ENCODE measurements around the gene LRRC56. TPM values are rescaled to one million over a fixed set of nuclear protein-coding genes. Genes with fewer than 3 reads are reported as not detected.

Gene LRRC56
- total and polyA plus RNA-seq, 2 of the 13 experiments (the other 11 are each of a cell fraction or from before 2014, with no cell fraction given) = 0.11 to 0.29 TPM

DNA sequence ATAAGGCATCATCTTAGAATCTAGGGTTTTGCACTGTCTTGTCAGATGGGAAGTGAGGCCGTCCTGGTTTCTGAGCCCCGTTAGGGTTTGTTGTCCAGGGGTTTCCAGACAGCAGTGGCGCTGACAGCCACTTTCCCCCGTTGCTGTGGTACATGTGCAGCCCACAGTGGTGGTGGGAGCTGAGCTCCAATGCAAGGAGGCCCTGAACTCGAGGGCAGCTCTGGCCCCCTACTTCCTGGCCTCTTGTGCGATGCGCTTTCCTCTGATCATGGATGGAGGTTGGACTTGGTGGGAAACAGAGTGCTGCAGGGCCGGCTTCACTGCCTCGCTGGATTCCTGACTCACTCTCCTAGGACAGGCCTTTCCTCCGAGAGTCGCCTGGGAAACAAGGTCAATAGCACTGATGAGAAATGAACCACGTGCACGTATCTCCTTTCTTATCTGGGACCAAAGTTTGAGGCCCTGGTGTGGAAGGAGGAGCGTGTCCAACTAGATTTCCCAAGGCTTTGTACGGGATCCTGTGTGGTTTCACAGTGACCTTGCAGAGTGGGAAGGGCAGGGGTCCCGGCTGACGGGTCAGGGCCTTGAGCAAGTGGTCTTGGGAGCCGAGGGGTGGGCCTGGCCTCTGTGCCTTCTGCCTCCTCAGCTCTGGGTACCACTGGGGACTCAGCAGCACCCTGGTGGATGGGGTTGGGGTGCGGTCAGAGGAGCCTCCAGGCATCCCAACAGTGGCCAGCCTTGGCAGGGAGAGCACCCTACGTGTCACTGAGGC lies 42.7 kb downstream of the LRRC56 start (continued):
- TF ChIP-seq ZNF558 (CRISPR knock-in tag; IDR thresholded peaks at IDR 0.05; ENCODE audit: borderline replicate concordance) = no peak
- TF ChIP-seq PHF8 (CRISPR knock-in tag; IDR thresholded peaks at IDR 0.05) = peak; percentile 27; the same call in 1 of the 2 replicates
- TF ChIP-seq SAFB2 (CRISPR knock-in tag; IDR thresholded peaks at IDR 0.05; ENCODE audit: borderline replicate concordance, low read depth) = no peak
- TF ChIP-seq UBTF (CRISPR knock-in tag; IDR thresholded peaks at IDR 0.05) = peak; percentile 39; the same call in 1 of the 2 replicates
- TF ChIP-seq KDM5A (IDR thresholded peaks at IDR 0.05; ENCODE audit: borderline replicate concordance, low read length) = no peak
- no peak for TF ChIP-seq TEAD2 (CRISPR knock-in tag; IDR thresholded peaks at IDR 0.05)
- no peak for TF ChIP-seq ATM (IDR thresholded peaks at IDR 0.05; ENCODE audit: borderline replicate concordance)
- TF ChIP-seq ZNF512B (CRISPR knock-in tag; IDR thresholded peaks at IDR 0.05; ENCODE audit: borderline replicate concordance) = no peak; the same call in 1 of the 2 replicates
- TF ChIP-seq BCLAF1 (IDR thresholded peaks at IDR 0.05) = no peak
- no peak for TF ChIP-seq ZNF614 (CRISPR knock-in tag; IDR thresholded peaks at IDR 0.05; ENCODE audit: borderline replicate concordance)
- peak; percentile 81 for TF ChIP-seq ZFY (CRISPR knock-in tag; IDR thresholded peaks at IDR 0.05)
- no peak for TF ChIP-seq REPIN1 (CRISPR knock-in tag; IDR thresholded peaks at IDR 0.05; ENCODE audit: borderline replicate concordance, low read depth)
- TF ChIP-seq TAF15 (IDR thresholded peaks at IDR 0.05; ENCODE audit: low read depth, low read length, poor library complexity, severe bottlenecking) = no peak
- TF ChIP-seq, protein P1, sequence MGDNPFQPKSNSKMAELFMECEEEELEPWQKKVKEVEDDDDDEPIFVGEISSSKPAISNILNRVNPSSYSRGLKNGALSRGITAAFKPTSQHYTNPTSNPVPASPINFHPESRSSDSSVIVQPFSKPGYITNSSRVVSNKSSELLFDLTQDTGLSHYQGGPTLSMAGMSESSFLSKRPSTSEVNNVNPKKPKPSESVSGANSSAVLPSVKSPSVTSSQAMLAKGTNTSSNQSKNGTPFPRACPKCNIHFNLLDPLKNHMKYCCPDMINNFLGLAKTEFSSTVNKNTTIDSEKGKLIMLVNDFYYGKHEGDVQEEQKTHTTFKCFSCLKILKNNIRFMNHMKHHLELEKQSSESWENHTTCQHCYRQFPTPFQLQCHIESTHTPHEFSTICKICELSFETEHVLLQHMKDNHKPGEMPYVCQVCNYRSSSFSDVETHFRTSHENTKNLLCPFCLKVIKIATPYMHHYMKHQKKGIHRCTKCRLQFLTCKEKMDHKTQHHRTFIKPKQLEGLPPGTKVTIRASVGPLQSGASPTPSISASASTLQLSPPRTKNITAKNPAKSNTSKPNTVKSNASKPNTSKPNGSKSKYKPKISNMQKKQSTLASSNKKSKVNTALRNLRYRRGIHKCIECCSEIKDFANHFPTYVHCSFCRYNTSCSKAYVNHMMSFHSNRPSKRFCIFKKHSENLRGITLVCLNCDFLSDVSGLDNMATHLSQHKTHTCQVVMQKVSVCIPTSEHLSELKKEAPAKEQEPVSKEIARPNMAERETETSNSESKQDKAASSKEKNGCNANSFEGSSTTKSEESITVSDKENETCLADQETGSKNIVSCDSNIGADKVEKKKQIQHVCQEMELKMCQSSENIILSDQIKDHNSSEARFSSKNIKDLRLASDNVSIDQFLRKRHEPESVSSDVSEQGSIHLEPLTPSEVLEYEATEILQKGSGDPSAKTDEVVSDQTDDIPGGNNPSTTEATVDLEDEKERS (CRISPR knock-in tag; IDR thresholded peaks at IDR 0.05) = no peak
- TF ChIP-seq SRF (IDR thresholded peaks at IDR 0.05; ENCODE audit: low read depth, low read length) = no peak
- no peak for TF ChIP-seq NFYB (CRISPR knock-in tag; IDR thresholded peaks at IDR 0.05)
- peak; percentile 57; the same call in 1 of the 2 replicates for TF ChIP-seq NR2F2 (IDR thresholded peaks at IDR 0.05; ENCODE audit: borderline replicate concordance, low read depth)
- no peak for TF ChIP-seq FOSL1 (CRISPR knock-in tag; IDR thresholded peaks at IDR 0.05; ENCODE audit: borderline replicate concordance)
